MCF 10A (cell line): ENCODE measurements around the gene IL10RB. TPM values are rescaled to one million over a fixed set of nuclear protein-coding genes. Genes with fewer than 3 reads are reported as not detected.
"Not testable (repeated sequence)": the region's sequence is repeated elsewhere in the genome, so short reads cannot be mapped to it uniquely, and the experiment has no call there.

Source experiments
- BruUV-seq: library from RNA; stranded (reverse); fragments of 400-500 nt; replicated peaks from 2 replicates; lab custom pipeline; 2021; lab: Mats Ljungman, UMichigan
- CTCF ChIA-PET: fragments of 300-600 bp; sonication (Branson Sonifier 250); formaldehyde crosslinking; extraction: SDS; loops from one replicate; lab custom pipeline; 2021; ENCODE audit warnings: antibody characterized with exemption, inconsistent platforms; lab: Yijun Ruan, JAX
- POLR2A ChIA-PET: fragments of 300-600, 350-650 bp; sonication (Branson Sonifier 250); formaldehyde crosslinking; extraction: SDS; loops from one replicate; lab custom pipeline; 2020; ENCODE audit warnings: antibody characterized with exemption, inconsistent platforms; lab: Yijun Ruan, JAX
- DNase-seq: peaks from one replicate; pipeline ENCODE4 v3.0.0-alpha.2; 2018; ENCODE audit not compliant: unreplicated experiment
- H3K27ac Mint-ChIP-seq: one replicate; pipeline ENCODE4 v1.8.0; 2022; ENCODE audit warnings: mild to moderate bottlenecking, low read depth, mixed read lengths; ENCODE audit not compliant: unreplicated experiment
- H3K27me3 Mint-ChIP-seq: one replicate; pipeline ENCODE4 v1.8.0; 2022; ENCODE audit warnings: mixed read lengths; ENCODE audit not compliant: insufficient read depth, unreplicated experiment
- H3K36me3 Mint-ChIP-seq: one replicate; pipeline ENCODE4 v1.8.0; 2022; ENCODE audit warnings: mild to moderate bottlenecking, moderate library complexity, mixed read lengths; ENCODE audit not compliant: insufficient read depth, unreplicated experiment
- H3K4me1 Mint-ChIP-seq: one replicate; pipeline ENCODE4 v1.8.0; 2022; ENCODE audit warnings: mixed read lengths; ENCODE audit not compliant: insufficient read depth, unreplicated experiment
- H3K4me3 Mint-ChIP-seq: one replicate; pipeline ENCODE4 v1.8.0; 2022; ENCODE audit warnings: mild to moderate bottlenecking, moderate library complexity, mixed read lengths; ENCODE audit not compliant: unreplicated experiment
- H3K9me3 Mint-ChIP-seq: one replicate; pipeline ENCODE4 v1.8.0; 2022; ENCODE audit warnings: mixed read lengths; ENCODE audit not compliant: unreplicated experiment
- intact Hi-C: fragments of 100-400 bp; cut with micrococcal nuclease; formaldehyde crosslinking; loops from 2 replicates; pipeline ENCODE4 v1.14.1; 2022
- total RNA-seq: library from RNA; stranded (reverse); gene quantifications from 2 replicates; pipeline ENCODE4 v1.2.3, GENCODE V29; 2022
- TF ChIP-seq, protein P1 (sequence below): fragments of 200-600 bp; IDR thresholded peaks from one replicate; pipeline ENCODE4 v1.8.0; 2022; ENCODE audit warnings: antibody characterized with exemption, mild to moderate bottlenecking; ENCODE audit not compliant: unreplicated experiment

Gene IL10RB
- total RNA-seq, 1 experiment from 2014 or later = 23.2 TPM

DNA sequence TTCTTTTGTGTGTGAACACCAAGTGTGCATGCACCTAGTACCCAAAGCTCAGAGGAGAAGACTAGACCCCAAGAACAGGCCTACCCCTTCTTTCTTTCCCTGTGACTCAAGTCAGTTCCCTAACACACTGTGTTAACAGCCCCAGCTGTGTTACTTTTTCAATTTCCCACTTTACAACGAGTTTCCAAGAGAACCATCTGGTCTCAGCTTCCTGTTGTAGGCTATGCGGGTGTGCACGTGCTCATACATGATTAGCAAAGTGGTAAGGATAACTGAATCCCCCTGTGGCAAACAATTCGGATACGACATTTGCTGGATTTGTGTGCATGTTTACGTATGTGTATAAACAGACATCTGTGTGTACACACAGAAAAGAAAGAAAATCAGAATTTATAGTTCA, 18.6 kb upstream of the IL10RB start:
- no peak overlapping the region for H3K4me3 Mint-ChIP-seq
- ChIA-PET POLR2A (interaction anchor here (0.6 kb wide), 1 partner anchor 8 kb away, joined by 4 read pairs; no protein-coding TSS in a partner anchor), CTCF (interaction anchor here (0.6 kb wide), 1 partner anchor 346 kb away, joined by 3 read pairs; no protein-coding TSS in a partner anchor)
- TF ChIP-seq, protein P1, sequence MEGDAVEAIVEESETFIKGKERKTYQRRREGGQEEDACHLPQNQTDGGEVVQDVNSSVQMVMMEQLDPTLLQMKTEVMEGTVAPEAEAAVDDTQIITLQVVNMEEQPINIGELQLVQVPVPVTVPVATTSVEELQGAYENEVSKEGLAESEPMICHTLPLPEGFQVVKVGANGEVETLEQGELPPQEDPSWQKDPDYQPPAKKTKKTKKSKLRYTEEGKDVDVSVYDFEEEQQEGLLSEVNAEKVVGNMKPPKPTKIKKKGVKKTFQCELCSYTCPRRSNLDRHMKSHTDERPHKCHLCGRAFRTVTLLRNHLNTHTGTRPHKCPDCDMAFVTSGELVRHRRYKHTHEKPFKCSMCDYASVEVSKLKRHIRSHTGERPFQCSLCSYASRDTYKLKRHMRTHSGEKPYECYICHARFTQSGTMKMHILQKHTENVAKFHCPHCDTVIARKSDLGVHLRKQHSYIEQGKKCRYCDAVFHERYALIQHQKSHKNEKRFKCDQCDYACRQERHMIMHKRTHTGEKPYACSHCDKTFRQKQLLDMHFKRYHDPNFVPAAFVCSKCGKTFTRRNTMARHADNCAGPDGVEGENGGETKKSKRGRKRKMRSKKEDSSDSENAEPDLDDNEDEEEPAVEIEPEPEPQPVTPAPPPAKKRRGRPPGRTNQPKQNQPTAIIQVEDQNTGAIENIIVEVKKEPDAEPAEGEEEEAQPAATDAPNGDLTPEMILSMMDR = no peak
- H3K9me3 Mint-ChIP-seq = no peaks in the 10 kb centered on the region
- no peak overlapping the region for H3K27ac Mint-ChIP-seq
- intact Hi-C loops = no loop called here
- H3K27me3 Mint-ChIP-seq = no peaks in the 10 kb centered on the region
- H3K4me1 Mint-ChIP-seq = no peaks in the 10 kb centered on the region
- DNase-seq = no peak
- peaks cover 81% of the 10 kb centered on the region for H3K36me3 Mint-ChIP-seq
- BruUV-seq = no TSS peak

DNA sequence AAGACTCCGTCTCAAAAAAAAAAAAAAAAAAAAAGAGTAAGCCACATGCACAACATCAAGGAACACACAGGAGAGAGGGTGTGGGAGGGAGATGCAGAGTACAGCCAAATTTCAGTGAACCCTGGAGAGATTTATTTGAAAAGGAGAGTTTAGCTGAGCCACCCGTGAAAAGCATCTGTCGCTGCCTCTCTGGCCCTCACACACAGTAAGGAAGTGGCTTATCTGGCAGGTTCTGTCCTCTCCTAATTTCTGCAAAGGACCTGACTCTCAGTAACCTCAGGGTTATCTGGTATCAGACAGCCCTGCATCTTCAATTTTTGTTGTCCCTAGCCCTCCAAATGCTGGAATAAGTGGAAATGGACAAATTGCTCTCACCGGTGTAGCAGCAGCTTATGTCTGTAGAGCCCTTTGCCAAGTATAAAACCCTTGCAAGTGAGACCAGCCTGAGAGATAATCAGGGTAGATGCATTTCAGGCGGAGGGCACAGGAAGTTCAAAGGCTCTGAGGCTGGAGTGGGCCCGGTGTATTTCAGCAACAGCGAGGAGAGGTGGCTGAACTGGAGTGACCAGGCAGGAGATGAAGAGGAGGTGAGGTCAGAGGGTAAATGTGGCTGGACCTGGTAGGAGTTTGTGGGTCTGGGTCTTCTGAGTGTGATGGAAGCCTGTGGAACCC, 16.7 kb upstream of the IL10RB start:
- BruUV-seq = no TSS peak

DNA sequence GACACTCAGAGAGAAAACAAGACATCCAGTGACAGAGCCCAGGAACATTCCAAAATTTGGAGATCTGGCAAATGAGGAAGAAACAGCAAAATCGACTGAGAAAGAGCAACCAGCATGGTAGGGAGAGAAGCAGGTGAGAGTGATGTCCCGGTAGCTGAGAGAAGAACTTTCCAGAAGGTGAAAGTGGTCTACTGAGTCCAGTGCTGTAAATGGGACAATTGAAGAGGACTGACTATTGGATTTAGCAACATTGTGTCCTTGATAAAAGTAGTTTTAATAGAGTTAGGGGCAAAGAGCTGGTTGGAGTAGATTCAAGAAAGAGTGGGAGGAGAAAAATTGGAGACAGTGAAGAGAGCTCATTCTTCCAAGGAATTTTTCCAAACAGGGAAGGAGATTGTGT, 15.0 kb upstream of the IL10RB start:
- H3K36me3 Mint-ChIP-seq = peaks cover 70% of the 10 kb centered on the region
- CTCF ChIA-PET = no interaction called here
- BruUV-seq = no TSS peak

More for the DNA sequence above, 16.7 kb upstream of the IL10RB start:
- DNase-seq = no peak
- peaks cover 86% of the 10 kb centered on the region for H3K36me3 Mint-ChIP-seq
- H3K27ac Mint-ChIP-seq = peak overlapping the region; percentile 46
- no peak overlapping the region for H3K4me3 Mint-ChIP-seq
- intact Hi-C loops = no loop called here
- CTCF ChIA-PET = no interaction called here
- H3K9me3 Mint-ChIP-seq = no peaks in the 10 kb centered on the region
- TF ChIP-seq, protein P1 = no peak
- no peaks in the 10 kb centered on the region for H3K4me1 Mint-ChIP-seq
- POLR2A ChIA-PET = interaction anchor here (0.7 to 1.0 kb wide), 3 partner anchors 10 to 76 kb away, joined by 3 to 6 read pairs (median 4); partner anchors contain the start of genes IFNAR1 and IFNAR2
- no peaks in the 10 kb centered on the region for H3K27me3 Mint-ChIP-seq

DNA sequence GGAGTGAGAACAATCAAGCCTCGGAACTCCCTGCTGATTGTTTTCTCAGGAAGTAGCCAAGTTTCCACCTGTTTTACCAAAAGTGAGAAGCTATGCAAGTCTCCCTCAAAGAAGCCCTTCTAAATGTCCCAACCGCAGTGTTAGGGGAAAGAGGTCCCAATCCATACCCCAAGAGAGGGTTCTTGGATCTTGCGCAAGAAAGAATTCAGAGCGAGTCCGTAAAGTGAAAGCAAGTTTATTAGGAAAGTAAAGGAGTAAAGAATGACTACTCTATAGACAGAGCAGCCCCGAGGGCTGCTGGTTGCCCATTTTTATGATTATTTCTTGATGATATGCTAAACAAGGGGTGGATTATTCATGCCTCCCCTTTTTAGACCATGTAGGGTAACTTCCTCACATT, 12.8 kb upstream of the IL10RB start:
- H3K36me3 Mint-ChIP-seq = peaks cover 50% of the 10 kb centered on the region
- H3K27ac Mint-ChIP-seq, BruUV-seq, H3K27me3 Mint-ChIP-seq, POLR2A ChIA-PET, H3K9me3 Mint-ChIP-seq, CTCF ChIA-PET, H3K4me3 Mint-ChIP-seq, H3K4me1 Mint-ChIP-seq, intact Hi-C loops, DNase-seq: not testable (repeated sequence)

More for the DNA sequence above, 15.0 kb upstream of the IL10RB start:
- TF ChIP-seq, protein P1 = no peak
- H3K9me3 Mint-ChIP-seq = no peaks in the 10 kb centered on the region
- POLR2A ChIA-PET = interaction anchor here (0.8 to 1.6 kb wide), 4 partner anchors 10 to 82 kb away, joined by 3 to 4 read pairs (median 4); no protein-coding TSS in a partner anchor
- intact Hi-C loops = no loop called here
- no peak for DNase-seq
- no peak overlapping the region for H3K27ac Mint-ChIP-seq
- no peaks in the 10 kb centered on the region for H3K27me3 Mint-ChIP-seq
- no peaks in the 10 kb centered on the region for H3K4me1 Mint-ChIP-seq
- no peak overlapping the region for H3K4me3 Mint-ChIP-seq
